Fibroblast of lung (primary cell): ENCODE measurements around the gene GAPVD1. TPM values are rescaled to one million over a fixed set of nuclear protein-coding genes. Genes with fewer than 3 reads are reported as not detected.

Experiments
- DNase-seq, 2 donors: peaks; one replicate each; pipeline versions ENCODE4 v3.0.0 to v3.0.0-alpha.2; 2010; ENCODE audit warnings: low read depth in 2 of 2
- H2AFZ ChIP-seq: 2 replicates; pipeline ENCODE4 v1.5.1; 2012; ENCODE audit warnings: low read length, control low read depth, inconsistent platforms
- H3K27ac ChIP-seq: 2 replicates; pipeline ENCODE4 v1.5.1; 2011; ENCODE audit warnings: low read length, control low read depth; ENCODE audit not compliant: insufficient read depth
- H3K27me3 ChIP-seq: 2 replicates; pipeline ENCODE4 v1.5.1; 2011; ENCODE audit warnings: mild to moderate bottlenecking, low read length; ENCODE audit not compliant: control insufficient read depth, insufficient read depth
- H3K36me3 ChIP-seq: 2 replicates; pipeline ENCODE4 v1.5.1; 2011; ENCODE audit warnings: low read length; ENCODE audit not compliant: control insufficient read depth, insufficient read depth
- H3K4me1 ChIP-seq: 2 replicates; pipeline ENCODE4 v1.5.1; 2011; ENCODE audit warnings: low read length; ENCODE audit not compliant: control insufficient read depth, insufficient read depth; ENCODE audit errors: extremely low read depth
- H3K4me2 ChIP-seq: 2 replicates; pipeline ENCODE4 v1.5.1; 2011; ENCODE audit warnings: low read length, control low read depth; ENCODE audit not compliant: insufficient read depth; ENCODE audit errors: extremely low read depth
- H3K4me3 ChIP-seq, 4 experiments: fragments of 200-600 bp in 1 of 4; sonication (generic) in 1 of 4; replicated peaks in 1 of 4; 2 replicates each; pipeline ENCODE4 v1.5.1; 2011 to 2016; ENCODE audit warnings: low read length in 4 of 4, low read depth in 3 of 4, mild to moderate bottlenecking in 3 of 4, control low read depth in 2 of 4, inconsistent platforms in 1 of 4, mixed read lengths in 1 of 4; ENCODE audit not compliant: insufficient read depth in 1 of 4; ENCODE audit errors: control extremely low read depth in 1 of 4
- H3K79me2 ChIP-seq: 2 replicates; pipeline ENCODE4 v1.5.1; 2012; ENCODE audit warnings: mild to moderate bottlenecking, low read length, inconsistent platforms; ENCODE audit not compliant: control insufficient read depth, insufficient read depth
- H3K9ac ChIP-seq: 2 replicates; pipeline ENCODE4 v1.5.1; 2011; ENCODE audit warnings: mild to moderate bottlenecking, low read length, control low read depth; ENCODE audit not compliant: insufficient read depth
- H3K9me3 ChIP-seq: 2 replicates; pipeline ENCODE4 v1.5.1; 2012; ENCODE audit warnings: low read depth, low read length; ENCODE audit not compliant: control insufficient read depth, insufficient read depth
- H4K20me1 ChIP-seq: 2 replicates; pipeline ENCODE4 v1.5.1; 2011; ENCODE audit warnings: low read length; ENCODE audit not compliant: control insufficient read depth, insufficient read depth; ENCODE audit errors: extremely low read depth
- CTCF ChIP-seq, 2 donors: IDR thresholded peaks in 1 of 2; conservative IDR thresholded peaks in 1 of 2; 1 replicate in 1 of 2; 2 replicates in 1 of 2; pipeline ENCODE4 v1.5.1; 2011 to 2012; ENCODE audit warnings: low read length in 2 of 2, control low read depth in 1 of 2, inconsistent platforms in 1 of 2, low read depth in 1 of 2, mild to moderate bottlenecking in 1 of 2
- EZH2 ChIP-seq: IDR thresholded peaks from 2 replicates; pipeline ENCODE4 v1.5.1; 2012; ENCODE audit warnings: low read length, control low read depth, mild to moderate bottlenecking; ENCODE audit errors: missing control alignments
- polyA plus RNA-seq, 2 donors: library from polyadenylated mRNA; depleted of rRNA in 1 of 2; stranded (reverse) in 1 of 2; unstranded in 1 of 2; fragments of >200 nt; gene quantifications; 2 replicates each; pipeline ENCODE4 v1.2.1, GENCODE V29; 2011 to 2012; ENCODE audit warnings: missing spikeins in 1 of 2
- total RNA-seq: library from RNA; depleted of rRNA; stranded (reverse); fragments of >200 nt; gene quantifications from 2 replicates; pipeline ENCODE4 v1.2.1, GENCODE V29; 2014

Gene GAPVD1
- total and polyA plus RNA-seq, 2 donors (not counting 1 experiment from before 2014, with no cell fraction given), result 23.0 to 72.3 TPM

- Histone ChIP-seq H3K4me2 (no peak overlapping the region), H3K4me1 (no peaks in the 10 kb centered on the region), H3K27ac (no peak overlapping the region), H4K20me1 (no peaks in the 10 kb centered on the region), H3K9ac (no peak overlapping the region), H3K79me2 (no peaks in the 10 kb centered on the region), H3K27me3 (no peaks in the 10 kb centered on the region), H3K36me3 (no peaks in the 10 kb centered on the region), H2AFZ (no peak overlapping the region), H3K9me3 (no peaks in the 10 kb centered on the region), H3K4me3 (no peak overlapping the region)
- TF ChIP-seq CTCF (conservative IDR thresholded peaks at IDR 0.05 in 1 of 2, IDR thresholded peaks at IDR 0.05 in 1 of 2; ENCODE audit: low read depth in 1 of 2, low read length in 2 of 2) (no peak), EZH2 (no peak)
- no peak for DNase-seq
Observed at GRCh38 chr9:125370786-125371185, 109.2 kb downstream of the GAPVD1 start.

DNA sequence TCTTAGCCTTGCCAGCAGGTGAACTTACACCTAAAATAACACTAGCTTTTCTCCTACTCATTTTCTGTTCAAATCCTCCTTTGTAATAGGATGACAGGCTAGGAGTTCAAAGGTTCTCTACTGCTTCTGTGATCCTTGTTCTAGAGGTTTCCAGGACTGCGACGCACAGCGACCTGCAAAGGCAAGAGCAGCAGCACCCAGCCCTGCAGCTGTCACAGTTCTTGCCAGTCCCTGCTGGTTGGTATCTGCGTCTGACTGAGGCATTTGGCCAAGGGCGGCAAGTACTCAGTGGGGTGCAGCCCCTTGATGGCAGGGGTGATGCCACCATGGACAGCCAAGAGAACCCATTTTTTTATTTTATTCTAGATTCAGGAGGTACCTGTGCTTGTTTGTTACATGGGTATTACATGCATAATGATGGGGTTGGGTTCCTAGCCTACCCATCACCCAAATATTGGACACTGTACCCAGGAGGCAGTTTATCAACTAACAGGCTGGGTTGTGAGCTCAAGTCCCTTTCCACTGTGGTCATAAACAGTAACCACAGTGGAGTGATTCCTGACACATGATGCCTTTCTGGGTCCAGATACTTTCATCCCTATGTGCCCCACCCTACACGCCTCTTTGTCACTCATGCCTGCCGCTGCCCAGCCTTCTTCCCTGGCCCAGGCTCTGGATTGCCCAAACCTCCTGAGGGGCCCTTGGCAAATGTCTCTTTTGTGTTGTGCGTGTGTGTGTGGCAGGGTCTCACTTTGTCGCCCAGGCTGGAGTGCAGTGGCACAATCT, 111.0 kb downstream of the GAPVD1 start:
- TF ChIP-seq EZH2 (no peak), CTCF (conservative IDR thresholded peaks at IDR 0.05 in 1 of 2, IDR thresholded peaks at IDR 0.05 in 1 of 2; ENCODE audit: low read depth in 1 of 2, low read length in 2 of 2) (no peak)
- Histone ChIP-seq H4K20me1 (no peaks in the 10 kb centered on the region), H3K4me3 (no peak overlapping the region), H3K27me3 (no peaks in the 10 kb centered on the region), H3K79me2 (no peaks in the 10 kb centered on the region), H3K4me2 (no peak overlapping the region), H3K36me3 (no peaks in the 10 kb centered on the region), H3K9me3 (no peaks in the 10 kb centered on the region), H3K27ac (no peak overlapping the region), H3K9ac (no peak overlapping the region), H3K4me1 (no peaks in the 10 kb centered on the region), H2AFZ (no peak overlapping the region)
- DNase-seq, result no peak

DNA sequence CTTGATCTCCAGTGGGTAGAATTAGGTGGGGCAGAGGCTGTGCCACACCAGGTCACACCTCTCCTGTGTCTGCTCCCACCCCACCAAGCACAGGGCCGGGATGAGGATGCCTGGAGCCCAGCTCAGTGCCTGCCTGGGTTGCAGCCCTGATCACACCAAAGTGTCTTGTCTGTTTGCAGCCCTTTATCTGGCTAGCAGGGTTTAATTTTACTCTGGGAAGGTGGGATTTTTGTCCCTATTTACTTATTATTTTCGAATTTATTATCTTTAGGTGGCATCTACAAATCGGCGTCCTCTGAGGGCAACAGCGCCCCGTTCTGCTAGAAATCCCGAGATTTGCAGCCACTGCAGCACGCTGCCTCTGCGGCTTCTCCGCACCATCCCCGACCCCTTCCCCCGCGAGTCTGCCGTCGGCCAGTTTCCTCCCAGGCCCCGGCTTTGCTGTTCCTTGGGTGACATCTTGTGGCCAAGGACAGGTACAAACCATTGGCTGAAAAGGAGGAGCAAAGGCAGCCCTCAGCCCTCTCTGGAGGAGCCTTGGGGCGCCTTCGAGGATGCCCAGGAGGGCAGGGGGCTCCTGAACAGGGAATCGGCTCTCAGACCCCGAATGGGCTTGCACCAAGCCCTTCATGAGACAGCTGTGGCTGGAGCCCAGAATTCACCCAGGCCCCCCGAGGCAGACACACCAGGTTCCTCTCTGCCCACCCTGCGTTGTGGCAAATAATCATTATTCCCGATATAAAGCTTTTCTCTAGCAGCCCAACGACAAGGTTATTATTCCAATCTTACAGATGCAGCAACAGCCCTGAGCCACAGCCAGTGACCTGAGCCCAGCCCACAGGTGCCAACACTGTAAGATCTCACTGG, 113.0 kb downstream of the GAPVD1 start:
- Histone ChIP-seq H3K9ac (no peak overlapping the region), H3K36me3 (no peaks in the 10 kb centered on the region), H3K27ac (no peak overlapping the region), H2AFZ (no peak overlapping the region), H3K9me3 (no peaks in the 10 kb centered on the region), H3K79me2 (no peaks in the 10 kb centered on the region), H3K4me2 (peak overlapping the region; percentile 75), H4K20me1 (no peaks in the 10 kb centered on the region), H3K4me3 (peak overlapping the region in 2 of 4 experiments; percentile 30 to 50), H3K4me1 (no peaks in the 10 kb centered on the region), H3K27me3 (no peaks in the 10 kb centered on the region)
- peak; percentile 77 to 78 for TF ChIP-seq CTCF (conservative IDR thresholded peaks at IDR 0.05 in 1 of 2, IDR thresholded peaks at IDR 0.05 in 1 of 2; ENCODE audit: low read depth in 1 of 2, low read length in 2 of 2)
- TF ChIP-seq EZH2, result no peak
- peak; percentile 68 to 76 for DNase-seq
